Gastrocnemius medialis (tissue), 4 donors: Measurements from ENCODE around the gene SAP130.

Experiments used
- POLR2A ChIP-seq, 2 donors: fragments of 450-650 bp; IDR thresholded peaks; one replicate each; pipeline ENCODE4 v1.6.1; 2017; ENCODE audit warnings: antibody characterized with exemption in 2 of 2, mild to moderate bottlenecking in 2 of 2, moderate library complexity in 2 of 2
- TF ChIP-seq, protein P1 (sequence below), 5 experiments: fragments of 450-650 bp in 3 of 5; fragments of 200-600 bp in 2 of 5; sonication (generic) in 2 of 5; IDR thresholded peaks in 4 of 5; conservative IDR thresholded peaks in 1 of 5; 1 replicate in 4 of 5; 2 replicates in 1 of 5; pipeline ENCODE4 v1.5.1; 2016 to 2019; ENCODE audit warnings: antibody characterized with exemption in 5 of 5, mild to moderate bottlenecking in 3 of 5, moderate library complexity in 3 of 5

- no peak for TF ChIP-seq POLR2A (IDR thresholded peaks at IDR 0.05)
- TF ChIP-seq, protein P1, sequence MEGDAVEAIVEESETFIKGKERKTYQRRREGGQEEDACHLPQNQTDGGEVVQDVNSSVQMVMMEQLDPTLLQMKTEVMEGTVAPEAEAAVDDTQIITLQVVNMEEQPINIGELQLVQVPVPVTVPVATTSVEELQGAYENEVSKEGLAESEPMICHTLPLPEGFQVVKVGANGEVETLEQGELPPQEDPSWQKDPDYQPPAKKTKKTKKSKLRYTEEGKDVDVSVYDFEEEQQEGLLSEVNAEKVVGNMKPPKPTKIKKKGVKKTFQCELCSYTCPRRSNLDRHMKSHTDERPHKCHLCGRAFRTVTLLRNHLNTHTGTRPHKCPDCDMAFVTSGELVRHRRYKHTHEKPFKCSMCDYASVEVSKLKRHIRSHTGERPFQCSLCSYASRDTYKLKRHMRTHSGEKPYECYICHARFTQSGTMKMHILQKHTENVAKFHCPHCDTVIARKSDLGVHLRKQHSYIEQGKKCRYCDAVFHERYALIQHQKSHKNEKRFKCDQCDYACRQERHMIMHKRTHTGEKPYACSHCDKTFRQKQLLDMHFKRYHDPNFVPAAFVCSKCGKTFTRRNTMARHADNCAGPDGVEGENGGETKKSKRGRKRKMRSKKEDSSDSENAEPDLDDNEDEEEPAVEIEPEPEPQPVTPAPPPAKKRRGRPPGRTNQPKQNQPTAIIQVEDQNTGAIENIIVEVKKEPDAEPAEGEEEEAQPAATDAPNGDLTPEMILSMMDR (IDR thresholded peaks at IDR 0.05 in 4 of 5, conservative IDR thresholded peaks at IDR 0.05 in 1 of 5), result no peak
These were observed 41.9 kb upstream of the SAP130 start for GRCh38 chr2:128069769-128070168.
